NB4 (cell line): Measurements from ENCODE around the gene RUFY4.

Experiments used
- MAX ChIP-seq: IDR thresholded peaks from 2 replicates; pipeline ENCODE4 v1.6.1; 2011; ENCODE audit warnings: low read depth, low read length
- MYC ChIP-seq: IDR thresholded peaks from 2 replicates; pipeline ENCODE4 v1.6.1; 2011; ENCODE audit warnings: low read depth, low read length
- POLR2A ChIP-seq: IDR thresholded peaks from 2 replicates; pipeline ENCODE4 v1.6.1; 2011; ENCODE audit warnings: mild to moderate bottlenecking; ENCODE audit not compliant: insufficient read length; ENCODE audit errors: extremely low read depth
- TF ChIP-seq, protein P1 (sequence below): IDR thresholded peaks from one replicate; pipeline ENCODE4 v1.5.1; 2012; ENCODE audit warnings: low read depth, low read length

- TF ChIP-seq POLR2A = no peak
- no peak for TF ChIP-seq MAX
- TF ChIP-seq, protein P1, sequence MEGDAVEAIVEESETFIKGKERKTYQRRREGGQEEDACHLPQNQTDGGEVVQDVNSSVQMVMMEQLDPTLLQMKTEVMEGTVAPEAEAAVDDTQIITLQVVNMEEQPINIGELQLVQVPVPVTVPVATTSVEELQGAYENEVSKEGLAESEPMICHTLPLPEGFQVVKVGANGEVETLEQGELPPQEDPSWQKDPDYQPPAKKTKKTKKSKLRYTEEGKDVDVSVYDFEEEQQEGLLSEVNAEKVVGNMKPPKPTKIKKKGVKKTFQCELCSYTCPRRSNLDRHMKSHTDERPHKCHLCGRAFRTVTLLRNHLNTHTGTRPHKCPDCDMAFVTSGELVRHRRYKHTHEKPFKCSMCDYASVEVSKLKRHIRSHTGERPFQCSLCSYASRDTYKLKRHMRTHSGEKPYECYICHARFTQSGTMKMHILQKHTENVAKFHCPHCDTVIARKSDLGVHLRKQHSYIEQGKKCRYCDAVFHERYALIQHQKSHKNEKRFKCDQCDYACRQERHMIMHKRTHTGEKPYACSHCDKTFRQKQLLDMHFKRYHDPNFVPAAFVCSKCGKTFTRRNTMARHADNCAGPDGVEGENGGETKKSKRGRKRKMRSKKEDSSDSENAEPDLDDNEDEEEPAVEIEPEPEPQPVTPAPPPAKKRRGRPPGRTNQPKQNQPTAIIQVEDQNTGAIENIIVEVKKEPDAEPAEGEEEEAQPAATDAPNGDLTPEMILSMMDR = no peak
- TF ChIP-seq MYC = no peak
These were observed 27.5 kb upstream of the RUFY4 start for GRCh38 chr2:218041302-218042168.
